ENCODE measurements around the gene MAPKAP1.

Gene MAPKAP1

DNA sequence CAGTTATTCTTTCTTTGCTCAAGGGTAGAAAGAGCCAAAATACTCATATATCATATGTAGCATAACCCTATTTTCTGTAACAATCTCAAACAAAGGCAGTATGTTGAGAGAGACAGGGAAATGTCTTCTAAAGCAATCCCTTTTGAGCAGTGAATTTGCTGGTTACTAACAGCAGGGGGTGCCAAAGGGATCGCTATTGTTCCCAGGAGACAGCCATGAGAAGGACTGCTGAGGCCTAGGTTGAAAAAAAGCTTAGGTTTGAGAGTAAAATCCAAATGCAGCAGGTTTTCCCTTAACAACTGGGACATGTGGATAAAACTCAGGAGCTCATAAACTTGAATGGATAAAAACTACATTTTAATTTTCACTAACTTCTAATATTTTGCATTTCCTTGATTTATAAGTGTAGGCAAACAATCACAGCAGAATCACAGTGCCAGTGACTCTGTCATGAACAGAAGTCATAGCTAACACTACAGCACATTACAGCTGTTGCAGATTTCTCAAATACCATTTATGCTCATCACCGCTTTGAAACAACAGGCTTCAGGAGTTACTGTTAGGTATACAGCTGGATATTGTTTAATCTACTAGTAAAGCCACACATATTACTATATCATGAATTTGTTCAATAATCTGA is 148.4 kb downstream of the MAPKAP1 start:
- DNase-seq = peak; percentile 13 to 50

DNA sequence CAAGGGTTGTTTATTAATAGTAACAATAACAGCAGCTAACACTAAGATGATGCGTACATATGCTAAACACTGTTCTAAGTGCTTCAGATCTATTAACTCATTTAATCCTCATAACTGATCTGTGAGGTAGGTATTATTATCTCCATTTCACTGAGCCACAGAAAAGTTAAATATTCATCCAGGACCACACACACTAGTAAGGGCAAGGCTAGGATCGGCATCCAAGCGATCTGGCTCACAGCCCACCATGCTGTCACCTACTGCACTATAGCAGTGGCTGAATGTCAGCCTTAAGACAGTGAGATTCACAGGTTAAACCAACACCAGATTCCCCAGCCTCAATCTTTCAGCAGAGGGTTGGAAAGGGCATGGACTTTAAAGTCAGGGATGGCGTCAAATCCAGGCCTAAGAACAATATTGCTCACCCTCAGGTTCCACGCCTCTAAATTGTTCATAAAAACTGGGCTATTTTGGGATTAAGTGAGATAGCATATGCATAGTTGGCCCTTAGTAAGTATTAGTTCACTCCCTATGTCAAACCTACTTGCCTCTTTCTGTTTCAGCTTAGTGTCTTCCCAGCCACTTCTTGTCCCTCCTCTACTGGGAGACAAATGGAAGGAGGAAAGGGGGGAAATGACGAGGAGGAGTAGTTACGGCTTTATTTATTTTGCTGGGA is 150.8 kb downstream of the MAPKAP1 start:
- no peak for DNase-seq

DNA sequence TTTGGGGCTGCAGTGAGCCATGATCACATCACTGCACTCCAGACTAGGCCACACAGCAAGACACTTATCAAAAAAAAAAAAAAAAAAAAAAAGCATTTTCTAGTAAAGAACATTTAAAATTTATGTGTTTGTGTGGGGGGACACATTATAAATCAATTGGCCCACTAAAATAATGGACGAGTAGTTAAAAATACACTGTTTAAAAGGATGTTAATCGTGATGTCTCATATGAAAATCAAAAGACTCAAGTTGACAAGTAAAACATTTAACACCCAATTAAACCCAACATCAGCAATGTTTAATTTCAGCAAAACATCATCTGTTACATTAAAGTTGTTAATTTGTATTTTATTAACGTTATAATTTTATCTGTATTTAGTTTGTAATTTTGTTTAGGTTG is 152.3 kb downstream of the MAPKAP1 start:
- DNase-seq = no peak

DNA sequence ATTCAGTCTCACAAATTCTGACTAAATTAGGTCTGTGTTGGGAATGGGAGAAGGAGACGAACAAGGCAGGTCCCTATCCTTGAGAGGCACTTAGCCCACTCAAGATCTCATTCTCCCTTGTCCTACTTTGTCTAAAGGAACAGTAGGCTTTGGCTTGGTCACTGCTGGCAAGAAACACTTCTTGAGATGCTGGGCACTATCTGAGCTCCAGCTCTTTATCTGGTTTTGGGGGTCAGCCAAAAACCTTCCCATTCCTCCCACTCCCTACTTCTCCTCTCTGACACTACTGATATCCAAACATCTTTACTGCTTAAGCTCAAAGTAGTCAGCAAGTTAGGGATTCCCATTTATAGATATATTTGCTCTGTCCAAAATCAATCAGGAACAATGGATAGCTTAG is 155.2 kb downstream of the MAPKAP1 start:
- DNase-seq = no peak

DNA sequence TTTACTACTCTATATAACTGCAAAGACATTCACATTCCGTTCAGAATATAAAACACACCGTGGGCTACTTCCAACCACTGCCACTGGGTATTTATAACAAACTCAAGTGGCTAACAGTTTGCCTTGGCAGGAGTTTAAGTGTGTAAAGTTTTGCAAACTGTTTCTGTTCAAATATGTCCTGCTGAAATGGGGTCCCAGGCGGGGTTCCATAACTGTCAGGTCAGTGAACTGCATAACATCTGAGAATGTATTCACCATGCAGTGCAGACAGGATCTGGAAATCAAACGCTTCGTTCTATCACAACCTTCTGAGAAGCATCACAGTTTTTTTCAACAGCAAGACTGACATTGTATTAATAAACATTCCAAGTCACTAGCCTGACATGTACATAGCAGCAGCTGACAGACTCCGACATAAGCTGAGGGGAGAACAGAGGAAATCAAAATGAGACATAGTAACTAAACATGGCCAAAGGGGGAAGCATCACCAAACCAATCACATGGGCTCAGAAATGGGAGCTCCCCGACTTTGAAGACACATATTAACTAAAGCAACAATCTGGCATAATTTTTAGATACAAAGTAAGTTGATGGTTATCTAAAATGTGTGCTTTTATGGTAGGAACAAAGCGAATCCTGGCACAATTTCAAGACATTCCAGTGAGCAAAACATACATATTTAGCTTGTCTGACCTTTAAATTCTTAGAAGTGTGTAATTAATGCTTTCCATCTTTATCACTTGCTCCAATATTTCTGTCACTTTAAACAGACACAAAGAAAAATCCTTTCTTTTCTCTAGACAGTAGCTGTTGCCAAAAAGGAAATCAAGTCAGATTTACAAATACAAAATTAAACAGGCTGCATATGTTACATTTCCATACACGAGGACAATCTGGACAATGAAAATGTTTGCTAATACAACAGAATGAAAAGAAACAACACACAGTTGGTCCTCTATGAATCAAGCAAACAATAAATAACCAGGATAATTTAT is 156.8 kb downstream of the MAPKAP1 start:
- no peak for DNase-seq

DNA sequence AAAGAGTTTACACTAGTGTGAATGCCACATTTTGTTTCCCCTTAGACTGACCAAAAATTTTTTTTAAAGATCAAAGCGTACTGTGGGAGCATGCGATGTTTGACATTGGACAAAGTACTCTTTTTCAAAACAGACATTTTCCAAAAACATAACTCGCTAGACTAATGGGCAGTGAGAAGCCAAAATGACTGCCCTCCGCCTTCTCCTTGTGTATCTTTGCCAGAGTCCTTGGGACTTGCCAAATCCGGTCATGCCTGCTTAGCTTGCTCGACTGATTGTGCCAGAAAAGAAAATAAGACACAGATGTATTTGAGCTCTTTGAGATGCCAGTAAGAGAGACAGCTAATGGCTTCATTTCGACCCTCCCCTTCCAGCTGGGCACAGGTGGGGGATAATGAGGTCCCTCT is 157.5 kb downstream of the MAPKAP1 start:
- DNase-seq = no peak

DNA sequence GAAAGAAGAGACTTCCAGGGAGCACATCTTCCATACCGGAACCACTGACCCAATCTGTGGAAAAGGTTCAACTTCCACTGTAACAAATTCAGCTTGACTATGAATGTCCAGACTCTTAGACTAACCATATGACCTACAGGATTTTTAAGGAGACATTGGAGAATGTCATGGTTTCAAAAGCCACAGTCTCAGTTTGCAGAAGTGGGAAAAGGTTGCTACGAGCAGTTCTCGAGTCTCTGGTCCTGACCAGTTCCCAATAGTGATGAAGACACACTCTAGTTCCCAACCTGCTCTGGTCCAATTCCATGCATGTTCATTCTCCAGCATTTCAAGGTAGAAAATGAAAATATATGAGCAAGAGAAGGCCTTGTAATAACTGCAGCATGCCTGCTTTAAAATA is 158.0 kb downstream of the MAPKAP1 start:
- DNase-seq = no peak

DNA sequence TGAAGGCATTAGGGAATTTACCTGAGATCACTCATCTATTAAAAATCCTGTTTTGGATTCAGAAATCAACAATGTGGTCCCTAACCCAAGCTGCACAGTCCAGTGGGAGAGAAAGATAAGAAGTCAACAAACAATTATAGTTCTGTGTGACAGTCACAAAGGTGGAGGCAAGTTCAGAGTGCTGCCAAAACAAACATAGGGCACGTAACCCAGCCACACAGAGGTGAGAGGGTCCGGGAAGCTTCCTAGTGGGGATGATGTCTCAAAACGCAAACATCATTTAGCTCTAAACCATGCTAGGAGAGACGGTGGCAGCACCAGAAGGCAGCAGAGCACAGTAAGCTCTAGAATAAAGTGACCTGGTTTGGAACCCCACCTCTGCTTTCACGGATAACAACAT is 158.9 kb downstream of the MAPKAP1 start:
- DNase-seq = no peak

DNA sequence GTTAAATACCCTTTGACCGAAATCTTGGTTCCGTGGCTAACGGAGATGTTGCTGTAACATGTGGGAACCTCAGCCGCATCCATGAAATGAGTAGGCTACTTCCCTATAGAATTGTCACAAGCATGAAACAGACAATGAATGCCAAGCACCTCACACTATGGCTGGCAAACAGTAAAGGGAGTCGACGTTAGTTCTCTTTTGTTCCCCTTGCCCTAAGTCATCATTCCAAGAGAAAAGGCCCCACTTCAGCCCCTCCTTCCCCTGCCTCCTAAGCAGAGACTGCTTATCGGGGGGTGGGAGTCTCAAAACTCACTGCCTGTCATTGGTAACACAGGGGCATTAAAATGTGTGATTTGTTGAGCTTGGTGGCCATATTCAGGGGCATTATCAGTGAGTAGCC is 159.6 kb downstream of the MAPKAP1 start:
- DNase-seq = no peak

DNA sequence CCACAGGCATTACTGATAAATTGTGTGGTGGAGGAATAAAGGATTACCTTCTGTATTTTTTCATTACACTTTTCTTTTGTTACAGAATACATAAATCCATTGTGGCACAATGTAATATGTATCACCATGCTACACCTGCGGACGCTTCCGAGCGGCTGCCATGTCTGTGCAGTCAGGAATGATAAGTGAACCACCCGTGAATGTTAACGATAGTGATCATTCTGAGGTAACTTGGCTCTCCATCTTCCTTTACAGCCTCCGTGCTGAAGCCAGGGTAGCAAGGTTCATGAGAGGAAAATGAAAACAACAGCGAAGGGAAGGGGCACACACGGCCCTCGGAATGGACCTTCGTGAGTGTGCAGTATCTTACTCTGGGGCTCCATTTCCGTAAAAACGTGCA is 161.2 kb downstream of the MAPKAP1 start:
- DNase-seq = no peak

DNA sequence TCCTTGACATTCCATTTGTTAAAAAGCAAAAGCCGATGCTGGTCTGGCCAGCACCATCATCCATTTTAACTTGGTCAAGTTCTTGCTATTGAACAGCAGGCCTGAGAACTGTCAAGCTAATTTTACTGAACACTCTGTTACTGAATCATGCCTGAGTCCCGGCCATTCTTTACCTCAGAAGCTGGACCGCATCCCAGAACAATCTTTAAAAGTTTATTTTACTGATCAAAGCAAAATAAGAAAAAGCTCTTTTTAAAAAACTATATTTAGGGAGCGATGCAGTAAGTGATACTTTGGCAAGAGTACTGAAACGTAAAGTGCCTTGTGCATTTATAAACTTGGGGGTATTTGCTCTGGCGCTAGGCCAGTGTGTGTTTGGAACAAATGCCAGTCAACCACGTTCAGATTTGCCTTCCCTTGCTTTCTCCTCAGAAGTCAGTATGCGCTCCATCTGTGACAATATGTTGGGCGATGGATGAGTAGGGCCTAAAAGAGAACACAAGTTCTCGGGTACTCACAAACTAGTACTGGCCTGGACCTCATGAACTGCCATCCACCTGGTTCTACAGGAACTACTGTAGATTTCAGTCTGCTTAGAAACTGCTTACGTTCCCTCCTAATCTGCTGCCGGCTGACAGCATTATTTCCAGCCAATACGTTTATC is 161.9 kb downstream of the MAPKAP1 start:
- DNase-seq = no peak

DNA sequence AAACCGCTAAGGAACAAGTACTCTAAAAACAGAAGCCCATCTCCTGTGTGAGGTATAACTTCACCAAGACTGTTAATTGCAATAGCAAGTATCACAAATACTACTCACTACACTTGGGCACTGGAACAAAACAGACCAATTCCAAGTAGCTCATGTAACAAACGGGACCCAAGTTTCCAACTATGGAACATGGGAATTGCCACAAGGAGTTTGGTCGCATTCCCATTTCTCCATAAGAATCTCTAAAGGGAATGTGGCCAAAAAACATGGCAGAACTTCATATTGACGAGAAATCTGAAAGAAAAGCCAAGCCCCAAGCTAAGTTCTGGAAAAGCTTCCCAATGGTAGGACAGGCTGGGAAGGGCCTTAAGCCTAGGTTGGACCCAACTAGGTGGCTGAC is 162.5 kb downstream of the MAPKAP1 start:
- DNase-seq = no peak

DNA sequence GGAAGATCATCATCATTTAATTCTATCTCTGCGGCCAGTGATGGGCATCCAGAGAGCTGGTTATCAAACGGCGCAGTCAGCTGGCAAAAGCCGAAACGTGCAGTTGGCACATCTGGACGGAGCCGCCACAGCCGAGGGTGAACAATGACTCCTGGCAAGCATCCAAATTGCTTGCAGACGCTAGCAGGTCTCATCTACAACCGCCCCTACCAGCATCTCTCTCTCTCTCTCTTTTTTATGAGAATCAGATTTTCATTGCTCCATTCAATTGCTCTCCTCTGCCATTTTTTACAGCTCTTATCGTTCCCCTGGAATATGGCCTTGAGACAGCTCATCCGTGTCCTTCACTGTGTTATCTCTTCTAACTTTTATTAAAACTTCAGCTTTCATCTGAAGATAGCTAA is 165.2 kb downstream of the MAPKAP1 start:
- peak; percentile 53 to 59 for DNase-seq

DNA sequence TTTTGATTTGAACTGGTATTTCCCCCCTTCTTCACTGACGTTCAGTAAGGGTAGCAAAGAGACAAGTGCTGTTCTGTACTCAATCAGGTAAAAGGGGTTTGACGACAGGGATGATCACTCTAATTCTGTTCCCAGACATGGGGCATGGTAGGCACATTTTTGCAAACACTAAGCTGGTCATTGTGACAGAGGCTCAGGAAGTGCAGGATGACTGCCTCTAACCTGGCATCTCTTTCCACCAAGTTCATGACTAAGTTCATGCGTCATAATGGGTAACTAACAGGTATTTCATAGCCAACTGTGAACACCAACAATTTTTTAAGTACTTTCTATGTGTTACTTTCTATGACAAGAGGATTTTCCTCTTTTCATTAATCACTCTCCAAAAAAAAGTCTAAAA is 166.5 kb downstream of the MAPKAP1 start:
- DNase-seq = no peak

DNA sequence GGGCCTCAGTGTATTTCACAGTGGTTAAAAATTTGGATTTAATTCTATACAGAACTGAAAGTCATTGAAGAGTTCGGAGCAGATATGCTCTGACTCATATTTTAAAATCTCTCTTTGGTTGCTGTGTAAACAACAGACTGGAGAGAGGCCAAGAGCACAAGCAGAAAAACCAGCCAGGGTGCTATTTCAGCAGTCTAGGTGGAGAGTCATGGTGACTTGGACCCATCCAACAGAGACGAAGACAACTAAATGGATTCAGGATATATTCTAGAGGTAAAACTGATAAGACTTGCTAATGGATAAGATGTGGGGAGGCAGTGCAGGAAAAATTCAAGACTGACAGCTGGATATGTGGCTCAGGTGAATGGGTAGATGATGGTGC is 168.9 kb downstream of the MAPKAP1 start:
- no peak for DNase-seq

DNA sequence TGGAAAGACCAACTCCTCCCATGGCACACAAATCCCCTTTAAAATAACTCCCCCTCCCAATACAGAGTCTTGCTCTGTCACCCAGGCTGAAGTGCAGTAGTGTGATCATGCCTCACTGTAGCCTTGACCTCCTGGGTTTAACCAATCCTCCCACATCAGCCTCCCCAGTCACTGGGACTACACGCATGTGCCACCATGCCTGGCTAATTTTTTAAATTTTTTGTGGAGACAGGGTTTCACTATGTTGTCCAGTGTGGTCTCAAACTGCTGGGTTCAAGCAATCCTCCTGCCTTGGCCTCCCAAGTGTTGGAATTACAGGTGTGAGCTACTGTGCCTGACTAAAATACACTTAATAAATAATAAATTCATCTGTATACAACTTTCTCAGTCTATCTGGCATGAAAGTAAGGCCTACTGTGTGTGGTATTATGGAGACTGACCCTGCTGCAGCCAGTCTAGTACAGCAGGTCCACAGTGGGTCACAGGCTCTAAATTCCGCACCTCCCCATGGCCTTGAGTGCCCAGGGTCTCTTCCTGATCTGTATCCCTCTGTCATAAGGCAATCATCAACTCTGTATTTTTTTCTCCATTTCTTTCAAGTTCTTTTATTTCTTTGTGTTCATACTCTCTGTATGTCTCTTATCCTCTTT is 169.4 kb downstream of the MAPKAP1 start:
- DNase-seq = no peak

DNA sequence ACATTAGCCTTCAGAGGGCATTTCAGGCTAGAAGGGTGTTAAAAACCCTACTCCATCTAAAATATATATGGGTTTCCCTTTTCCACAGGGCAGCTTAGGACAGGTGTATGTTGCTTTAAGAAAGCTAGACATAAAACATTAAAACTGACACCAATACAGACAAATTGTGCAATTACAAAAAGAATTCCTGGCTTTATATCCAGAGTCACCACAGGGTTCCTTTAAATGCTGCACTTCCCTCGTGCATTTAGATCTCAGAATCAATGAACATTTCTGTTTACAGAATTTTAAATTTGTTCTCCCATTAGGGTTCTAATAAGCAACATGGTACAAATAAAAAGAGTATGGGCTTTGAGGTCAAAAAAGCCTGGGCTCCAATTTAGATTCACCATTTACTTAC is 170.2 kb downstream of the MAPKAP1 start:
- DNase-seq = no peak

DNA sequence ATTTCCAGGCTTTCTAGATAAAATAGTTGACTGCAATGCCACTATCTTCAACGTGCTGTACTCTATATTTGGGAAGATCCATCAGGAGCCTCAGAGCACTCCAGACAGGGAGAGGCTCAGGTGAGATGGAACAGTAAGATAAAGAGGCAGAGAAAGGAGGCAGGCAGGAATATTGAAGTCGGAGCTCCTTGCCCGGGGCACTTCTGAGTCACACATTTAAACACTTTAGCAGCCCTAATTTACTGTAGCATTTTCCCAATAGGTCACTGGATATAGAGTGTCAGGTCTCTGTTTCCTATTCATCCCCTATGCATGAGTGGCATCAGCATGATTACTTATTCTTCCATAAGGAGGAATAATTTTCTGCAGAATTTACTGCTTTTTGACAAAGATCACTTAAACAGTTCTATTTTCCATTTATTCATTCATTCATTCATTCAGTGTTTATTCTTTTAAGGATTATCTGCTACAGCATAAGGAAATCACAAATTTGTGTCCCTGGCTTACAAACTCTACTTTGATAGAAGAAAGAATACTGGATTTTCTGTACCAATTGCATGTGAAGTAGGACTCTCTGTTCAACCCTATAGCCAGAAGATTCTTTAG is 170.7 kb downstream of the MAPKAP1 start:
- no peak for DNase-seq

DNA sequence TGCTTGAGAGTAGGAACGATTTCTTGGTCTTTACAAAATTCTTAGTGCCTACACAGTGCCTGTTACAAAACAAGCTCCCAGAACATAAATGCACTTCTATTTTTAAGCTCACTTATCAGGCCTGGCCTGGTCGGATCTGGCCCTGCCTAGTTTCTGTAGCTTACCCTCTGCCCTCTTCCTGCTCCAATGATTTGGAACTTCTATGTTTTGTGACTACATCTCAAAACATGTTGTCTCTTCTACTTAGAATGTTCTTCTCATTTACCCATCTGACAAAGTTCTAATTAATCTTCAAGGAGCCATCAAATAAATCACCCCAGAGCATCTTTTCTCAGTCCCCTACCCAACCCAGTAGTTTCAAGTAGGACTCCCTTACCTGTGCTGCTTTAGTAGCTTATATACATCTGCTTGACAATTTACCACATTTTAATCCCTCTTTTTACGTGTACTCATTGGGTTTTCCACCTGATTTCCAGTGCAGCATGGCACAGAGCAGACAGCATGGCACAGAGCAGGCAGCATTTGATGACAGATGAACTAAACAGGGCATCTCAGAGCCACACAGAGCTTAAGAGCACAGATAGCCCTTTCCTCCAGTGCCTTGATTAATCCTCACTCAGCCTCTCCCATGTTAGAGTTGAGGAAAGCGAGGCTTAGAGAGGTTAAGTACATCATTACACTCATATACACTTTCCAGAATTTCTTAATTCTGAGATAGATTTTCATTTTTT is 171.9 kb downstream of the MAPKAP1 start:
- no peak for DNase-seq

DNA sequence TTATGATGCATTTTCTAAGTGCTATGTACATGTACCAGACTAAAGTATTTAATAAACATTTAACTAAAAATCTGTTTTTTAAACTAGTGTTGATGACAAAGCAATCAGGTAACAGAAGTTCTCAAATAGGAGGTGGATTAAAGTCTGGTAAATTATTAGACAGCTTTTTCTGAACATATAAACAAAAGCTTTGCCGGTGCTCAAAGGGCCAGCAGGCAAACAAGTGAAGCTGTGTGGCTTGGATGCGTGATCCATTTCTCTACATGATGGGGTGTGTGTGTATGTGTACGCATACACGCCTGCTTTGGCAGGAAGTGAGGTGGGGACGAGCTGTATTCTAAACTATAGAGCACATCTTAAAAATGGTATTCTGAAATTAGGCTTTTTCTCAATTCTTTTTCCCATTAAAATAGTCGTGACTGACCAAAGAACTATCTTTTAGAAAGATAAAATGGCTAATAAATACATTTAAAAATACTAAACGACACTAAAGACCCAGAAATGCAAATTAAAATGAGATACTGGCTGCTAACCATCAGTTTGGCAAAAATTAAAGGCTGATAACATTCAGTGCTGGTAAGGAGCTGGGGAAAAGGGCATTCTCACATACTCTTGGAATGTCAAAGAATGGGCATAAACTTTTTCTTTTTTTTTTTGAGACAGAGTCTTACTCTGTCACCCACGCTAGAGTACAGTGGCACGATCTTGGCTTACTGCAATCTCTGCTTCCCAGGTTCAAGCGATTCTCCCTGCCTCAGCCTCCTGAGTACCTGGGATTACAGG is 174.0 kb downstream of the MAPKAP1 start:
- DNase-seq = no peak

DNA sequence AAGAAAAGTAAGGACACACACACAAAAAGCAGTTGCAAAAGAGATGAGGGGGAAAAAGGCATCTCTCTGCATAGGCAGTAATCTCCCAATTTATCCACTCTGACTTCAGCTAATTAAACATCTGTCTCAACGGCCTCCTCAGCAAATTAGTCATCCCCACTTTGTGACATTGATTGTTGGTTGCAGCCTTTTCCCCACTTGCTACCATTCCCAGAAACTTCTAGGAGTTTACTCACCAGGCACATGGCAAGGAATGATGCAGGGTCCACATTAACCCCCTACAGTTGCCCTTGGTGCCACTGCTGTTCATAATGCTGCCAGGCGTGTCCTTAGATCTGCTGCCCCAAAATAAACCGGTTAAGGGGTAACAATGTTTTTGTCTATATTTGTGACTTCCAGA is 174.6 kb downstream of the MAPKAP1 start:
- DNase-seq = no peak
